ENCODE measurements around the gene TRABD.

DNA sequence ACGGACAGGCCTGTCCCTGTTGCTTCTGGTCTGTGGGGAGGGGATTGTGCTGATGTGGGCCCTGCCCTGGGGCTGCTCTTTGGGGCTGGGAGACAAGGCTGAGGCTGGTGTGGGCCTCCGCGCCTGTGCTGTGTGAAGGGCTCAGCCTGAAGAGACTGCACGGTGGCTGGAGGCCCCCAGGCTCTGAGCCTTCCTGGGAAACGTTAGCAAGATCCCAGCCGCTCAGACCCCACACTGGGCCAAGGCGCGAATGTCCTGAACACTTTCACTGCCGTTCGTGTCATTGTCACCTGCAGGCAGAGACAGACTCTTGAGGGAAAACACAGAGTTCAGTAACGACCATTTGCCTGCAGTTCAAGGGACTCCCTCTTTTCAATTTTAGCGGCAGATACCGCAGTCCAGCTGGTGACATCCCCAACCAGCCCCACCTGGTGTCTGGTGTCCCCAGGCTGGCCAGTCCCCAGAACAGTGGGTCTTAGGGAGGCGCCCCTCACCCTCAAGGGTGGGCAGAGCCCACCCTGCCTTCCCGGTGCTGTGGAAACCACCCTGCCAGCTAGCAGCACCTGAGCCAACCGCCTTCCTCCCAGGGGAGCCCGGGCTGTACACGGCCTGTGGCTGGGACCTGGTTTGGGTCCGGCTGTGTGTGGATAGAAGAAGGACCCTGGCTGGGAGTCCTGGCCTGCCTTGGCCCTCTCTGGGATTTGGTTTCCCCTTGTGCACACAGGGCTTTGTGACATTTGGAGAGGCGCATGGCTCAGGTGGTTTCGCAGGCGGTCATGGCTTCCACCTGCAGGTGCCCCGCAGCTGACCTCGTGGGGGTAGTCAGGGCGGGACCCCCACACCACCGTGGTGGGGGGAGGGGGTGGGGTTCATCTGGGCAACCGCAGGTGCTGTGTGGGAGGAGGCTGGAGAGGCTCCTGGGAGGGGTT, 9.5 kb upstream of the TRABD start:
- TF ChIP-seq POLR2A (IDR thresholded peaks at IDR 0.05): no peak
- TF ChIP-seq, protein P1, sequence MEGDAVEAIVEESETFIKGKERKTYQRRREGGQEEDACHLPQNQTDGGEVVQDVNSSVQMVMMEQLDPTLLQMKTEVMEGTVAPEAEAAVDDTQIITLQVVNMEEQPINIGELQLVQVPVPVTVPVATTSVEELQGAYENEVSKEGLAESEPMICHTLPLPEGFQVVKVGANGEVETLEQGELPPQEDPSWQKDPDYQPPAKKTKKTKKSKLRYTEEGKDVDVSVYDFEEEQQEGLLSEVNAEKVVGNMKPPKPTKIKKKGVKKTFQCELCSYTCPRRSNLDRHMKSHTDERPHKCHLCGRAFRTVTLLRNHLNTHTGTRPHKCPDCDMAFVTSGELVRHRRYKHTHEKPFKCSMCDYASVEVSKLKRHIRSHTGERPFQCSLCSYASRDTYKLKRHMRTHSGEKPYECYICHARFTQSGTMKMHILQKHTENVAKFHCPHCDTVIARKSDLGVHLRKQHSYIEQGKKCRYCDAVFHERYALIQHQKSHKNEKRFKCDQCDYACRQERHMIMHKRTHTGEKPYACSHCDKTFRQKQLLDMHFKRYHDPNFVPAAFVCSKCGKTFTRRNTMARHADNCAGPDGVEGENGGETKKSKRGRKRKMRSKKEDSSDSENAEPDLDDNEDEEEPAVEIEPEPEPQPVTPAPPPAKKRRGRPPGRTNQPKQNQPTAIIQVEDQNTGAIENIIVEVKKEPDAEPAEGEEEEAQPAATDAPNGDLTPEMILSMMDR (IDR thresholded peaks at IDR 0.05): no peak

Data from esophagus squamous epithelium (tissue), 4 donors.